G401.6 (cell line): ENCODE data around the gene EHD1.
"Not testable (repeated sequence)": the region's sequence is repeated elsewhere in the genome, so short reads cannot be mapped to it uniquely, and the experiment has no call there.

Experiments used
- FAIRE-seq: peaks from 2 replicates; lab custom pipeline; 2012; peaks lifted over from hg19 to GRCh38; lab: Jason Lieb, UNC

The EHD1 gene

GRCh38 chr11:64826578-64827450 lies 51.6 kb downstream of the EHD1 start:
- no peak for FAIRE-seq

GRCh38 chr11:64826062-64826461 lies 52.4 kb downstream of the EHD1 start:
- FAIRE-seq: no peak

- FAIRE-seq: no peak
Observed at GRCh38 chr11:64823568-64824119, 54.8 kb downstream of the EHD1 start.

- no peak for FAIRE-seq
Observed at GRCh38 chr11:64817476-64817875, 60.9 kb downstream of the EHD1 start.

GRCh38 chr11:64815433-64815832 lies 63.0 kb downstream of the EHD1 start:
- FAIRE-seq: not testable (repeated sequence)

GRCh38 chr11:64814712-64815187 lies 63.7 kb downstream of the EHD1 start:
- no peak for FAIRE-seq

- no peak for FAIRE-seq
Observed at GRCh38 chr11:64813826-64814225, 64.6 kb downstream of the EHD1 start.

GRCh38 chr11:64810891-64811272 lies 67.5 kb downstream of the EHD1 start:
- no peak for FAIRE-seq

- peak; percentile 98 for FAIRE-seq
Observed at GRCh38 chr11:64810271-64810890, 68.0 kb downstream of the EHD1 start, which contains the start of gene MEN1. TSS of gene MEN1 (minus strand) at chr11:64810551. CDS start at chr11:64810109, 442 bp downstream.

- no peak for FAIRE-seq
Observed at GRCh38 chr11:64809781-64810241, 68.6 kb downstream of the EHD1 start.

GRCh38 chr11:64805481-64805880 lies 72.9 kb downstream of the EHD1 start:
- no peak for FAIRE-seq

GRCh38 chr11:64804346-64805210 lies 73.8 kb downstream of the EHD1 start:
- no peak for FAIRE-seq

- FAIRE-seq: no peak
Observed at GRCh38 chr11:64803846-64804345, 74.5 kb downstream of the EHD1 start.

- FAIRE-seq: peak; percentile 95
Observed at GRCh38 chr11:64803158-64803845, 75.1 kb downstream of the EHD1 start, which contains the start of gene MAP4K2. TSS of gene MAP4K2 (minus strand) at chr11:64803214. CDS start at chr11:64803149, 65 bp downstream.

GRCh38 chr11:64802370-64803157 lies 75.9 kb downstream of the EHD1 start:
- FAIRE-seq: no peak
